GM23248 (cell line): ENCODE measurements around the gene HRC. TPM values are rescaled to one million over a fixed set of nuclear protein-coding genes. Genes with fewer than 3 reads are reported as not detected.
"Not testable (repeated sequence)": the region's sequence is repeated elsewhere in the genome, so short reads cannot be mapped to it uniquely, and the experiment has no call there.

Experiments used
- DNase-seq: peaks from one replicate; pipeline ENCODE4 v3.0.0-alpha.2; 2015
- H2AFZ ChIP-seq: fragments of 200-600 bp; sonication (generic); 2 replicates; pipeline ENCODE4 v1.6.1; 2016; ENCODE audit warnings: antibody characterized with exemption
- H3F3A ChIP-seq: fragments of 200-600 bp; sonication (generic); 2 replicates; pipeline ENCODE4 v1.6.1; 2016; ENCODE audit warnings: mild to moderate bottlenecking, antibody characterized with exemption, mixed run types; ENCODE audit not compliant: insufficient read depth
- H3K27ac ChIP-seq: fragments of 200-600 bp; sonication (generic); 2 replicates; pipeline ENCODE4 v1.5.1; 2016; ENCODE audit warnings: mild to moderate bottlenecking
- H3K27me3 ChIP-seq: fragments of 200-600 bp; sonication (generic); replicated peaks from 2 replicates; pipeline ENCODE4 v1.6.1; 2016; ENCODE audit warnings: mild to moderate bottlenecking; ENCODE audit not compliant: insufficient read depth
- H3K36me3 ChIP-seq: fragments of 200-600 bp; sonication (generic); 2 replicates; pipeline ENCODE4 v1.6.1; 2016; ENCODE audit warnings: low read depth, mild to moderate bottlenecking
- H3K4me1 ChIP-seq: fragments of 200-600 bp; sonication (generic); 2 replicates; pipeline ENCODE4 v1.6.1; 2016; ENCODE audit warnings: mild to moderate bottlenecking; ENCODE audit not compliant: insufficient read depth
- H3K4me2 ChIP-seq: fragments of 200-600 bp; sonication (generic); one replicate; pipeline ENCODE4 v1.6.1; 2016; ENCODE audit warnings: mild to moderate bottlenecking; ENCODE audit not compliant: unreplicated experiment
- H3K4me3 ChIP-seq: fragments of 200-600 bp; sonication (generic); 2 replicates; pipeline ENCODE4 v1.5.1; 2016; ENCODE audit warnings: mild to moderate bottlenecking
- H3K79me2 ChIP-seq: fragments of 200-600 bp; sonication (generic); 2 replicates; pipeline ENCODE4 v1.6.1; 2016; ENCODE audit warnings: mild to moderate bottlenecking; ENCODE audit not compliant: insufficient read depth
- H3K9ac ChIP-seq: fragments of 200-600 bp; sonication (generic); 2 replicates; pipeline ENCODE4 v1.6.1; 2016; ENCODE audit warnings: mild to moderate bottlenecking
- H3K9me2 ChIP-seq: fragments of 200-600 bp; sonication (generic); 2 replicates; pipeline ENCODE4 v1.6.1; 2016; ENCODE audit warnings: mixed run types, mild to moderate bottlenecking, moderate library complexity; ENCODE audit not compliant: insufficient read depth
- H3K9me3 ChIP-seq: fragments of 200-600 bp; sonication (generic); one replicate; pipeline ENCODE4 v1.6.1; 2017; ENCODE audit warnings: low read depth
- H4K20me1 ChIP-seq: fragments of 200-600 bp; sonication (generic); 2 replicates; pipeline ENCODE4 v1.6.0; 2016; ENCODE audit not compliant: insufficient read depth
- EZH2 ChIP-seq: fragments of 200-600 bp; sonication (generic); IDR thresholded peaks from 2 replicates; pipeline ENCODE4 v1.6.1; 2018; ENCODE audit warnings: antibody characterized with exemption, mild to moderate bottlenecking; ENCODE audit not compliant: insufficient read depth, poor library complexity, severe bottlenecking
- EZH2phosphoT487 ChIP-seq: fragments of 200-600 bp; sonication (generic); IDR thresholded peaks from 2 replicates; pipeline ENCODE4 v1.6.1; 2018; ENCODE audit warnings: antibody characterized with exemption, moderate library complexity, mild to moderate bottlenecking, low read depth; ENCODE audit not compliant: insufficient read depth
- WGBS, 2 experiments: methylation state at CpG; one replicate each; pipeline ENCODE4 v1.1.6; 2015 to 2017; ENCODE audit warnings: low lambda C conversion rate in 2 of 2, low coverage in 1 of 2; ENCODE audit errors: missing lambda C conversion rate in 2 of 2; 5-methylcytosine and 5-hydroxymethylcytosine counted together
- in situ Hi-C: fragments of 300-500 bp; cut with MboI; formaldehyde crosslinking; loops from 2 replicates; pipeline ENCODE4 v1.15.0; 2020
- polyA plus RNA-seq: library from polyadenylated mRNA; unstranded; fragments of >200 nt; fragmentation: Nextera tagmentation; extraction: Ambion mirVana; gene quantifications from 2 replicates; pipeline ENCODE4 v1.2.1, GENCODE V29; 2016
- total RNA-seq: library from RNA; depleted of rRNA; stranded (reverse); fragments of >200 nt; shearing (Covaris generic); gene quantifications from 2 replicates; pipeline ENCODE4 v1.2.3, GENCODE V29; 2014

The HRC gene
- total and polyA plus RNA-seq, 2 experiments from 2014 or later: not detected

DNA sequence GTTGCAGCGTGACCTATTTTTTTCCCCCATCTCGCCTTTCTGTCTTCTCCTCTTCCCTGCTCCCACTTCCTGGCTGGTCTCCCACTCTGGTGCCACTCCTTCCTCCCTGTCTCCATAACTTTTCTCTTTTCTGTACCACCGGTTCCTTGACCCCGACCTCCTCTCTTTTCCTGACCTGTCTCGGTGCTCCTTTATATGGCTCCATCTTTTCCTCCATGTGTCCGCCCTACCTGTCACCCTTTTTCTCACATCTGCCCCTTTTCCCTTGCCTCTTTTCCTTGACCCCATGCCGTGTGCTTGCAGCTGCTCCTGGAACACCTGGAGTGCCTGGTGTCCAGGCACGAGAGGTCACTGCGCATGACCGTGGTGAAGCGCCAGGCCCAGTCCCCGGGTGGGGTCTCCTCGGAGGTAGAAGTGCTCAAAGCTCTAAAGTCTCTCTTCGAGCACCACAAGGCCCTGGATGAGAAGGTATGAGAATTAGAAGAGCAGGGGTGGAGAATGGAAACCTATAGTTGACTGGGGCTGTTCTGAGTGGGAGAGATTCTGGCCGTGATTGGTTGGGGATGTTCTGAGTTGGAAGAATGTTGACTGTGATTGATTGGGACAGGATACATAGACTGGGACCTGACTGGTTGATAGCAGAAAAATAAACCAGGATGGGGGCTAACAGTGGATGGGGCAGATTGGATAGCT is 26.5 kb downstream of the HRC start:
- H3K4me2 ChIP-seq: peak overlapping the region; percentile 48
- no peaks in the 10 kb centered on the region for H3K9me3 ChIP-seq
- peak overlapping the region; percentile 69 for H2AFZ ChIP-seq
- no peak for TF ChIP-seq EZH2
- no peak for TF ChIP-seq EZH2phosphoT487
- H3K79me2 ChIP-seq: no peaks in the 10 kb centered on the region
- H3K27ac ChIP-seq: no peak overlapping the region
- H3F3A ChIP-seq: 0 out of 2 replicates have a peak, but pooled peaks cover 4% of the 10 kb centered on the region
- no peaks in the 10 kb centered on the region; the same call in 1 of the 2 replicates for H3K27me3 ChIP-seq
- H3K9me2 ChIP-seq: no peaks in the 10 kb centered on the region
- no peak overlapping the region for H3K9ac ChIP-seq
- peak overlapping the region; percentile 64 for H3K4me3 ChIP-seq
- DNase-seq: no peak
- H3K4me1 ChIP-seq: no peaks in the 10 kb centered on the region
- H3K36me3 ChIP-seq: no peaks in the 10 kb centered on the region
- 62 to 77% methylated on average over 14 to 15 of the region's 15 CpGs for WGBS, 2 experiments
- no peaks in the 10 kb centered on the region for H4K20me1 ChIP-seq
- in situ Hi-C loops: no loop called here

DNA sequence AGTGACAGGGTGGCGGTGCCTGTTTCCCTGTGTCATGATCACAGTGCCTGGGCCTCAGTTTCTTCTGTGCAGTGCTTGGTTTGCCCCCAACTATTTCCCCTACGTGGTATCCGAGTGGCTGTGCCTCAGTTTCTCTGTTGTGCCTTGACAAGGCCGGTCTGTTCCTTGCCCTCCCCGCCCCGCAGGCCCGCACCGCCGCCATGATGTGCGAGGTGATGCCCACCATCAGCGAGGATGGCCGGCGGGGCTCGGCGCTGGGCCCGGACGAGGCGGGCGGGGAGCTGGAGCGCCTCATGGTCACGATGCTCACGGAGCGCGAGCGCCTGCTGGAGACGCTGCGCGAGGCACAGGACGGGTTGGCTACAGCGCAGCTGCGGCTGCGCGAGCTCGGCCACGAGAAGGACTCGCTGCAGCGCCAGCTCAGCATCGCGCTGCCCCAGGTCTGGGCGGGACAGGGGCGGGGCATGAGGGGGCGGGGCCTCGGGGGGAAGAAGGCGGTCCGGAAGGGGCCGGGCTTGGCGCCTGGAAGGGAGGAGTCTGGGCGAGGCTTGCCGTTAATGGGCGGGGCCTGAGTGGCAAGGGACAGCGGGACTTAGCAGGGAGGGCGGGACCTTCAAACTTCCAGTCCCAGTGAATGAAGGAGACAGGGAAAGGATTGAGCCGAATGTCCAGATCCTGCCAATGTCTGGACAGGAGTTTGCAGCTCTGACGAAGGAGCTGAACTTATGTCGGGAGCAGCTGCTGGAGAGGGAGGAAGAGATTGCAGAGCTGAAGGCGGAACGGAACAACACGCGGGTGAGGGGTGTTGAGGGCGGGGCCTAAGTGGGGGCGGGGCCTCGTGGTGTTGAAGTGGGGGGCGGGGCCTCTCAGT is 27.3 kb downstream of the HRC start:
- TF ChIP-seq EZH2phosphoT487: no peak
- no peak for TF ChIP-seq EZH2
- DNase-seq: peak; percentile 98
- Histone ChIP-seq H3K79me2 (no peaks in the 10 kb centered on the region), H3K9ac (peak overlapping the region; percentile 46; the same call in 1 of the 2 replicates), H3K36me3 (no peaks in the 10 kb centered on the region), H3K27me3 (no peaks in the 10 kb centered on the region; the same call in 1 of the 2 replicates), H2AFZ (peak overlapping the region; percentile 76), H3K4me3 (peak overlapping the region; percentile 64), H3K9me2 (no peaks in the 10 kb centered on the region), H4K20me1 (no peaks in the 10 kb centered on the region), H3K4me1 (no peaks in the 10 kb centered on the region), H3K27ac (no peak overlapping the region), H3F3A (0 out of 2 replicates have a peak, but pooled peaks cover 4% of the 10 kb centered on the region), H3K9me3 (no peaks in the 10 kb centered on the region), H3K4me2 (peak overlapping the region; percentile 74)
- WGBS, 2 experiments: 5 to 6% methylated on average over 51 to 60 of the region's 63 CpGs
- in situ Hi-C loops: no loop called here

DNA sequence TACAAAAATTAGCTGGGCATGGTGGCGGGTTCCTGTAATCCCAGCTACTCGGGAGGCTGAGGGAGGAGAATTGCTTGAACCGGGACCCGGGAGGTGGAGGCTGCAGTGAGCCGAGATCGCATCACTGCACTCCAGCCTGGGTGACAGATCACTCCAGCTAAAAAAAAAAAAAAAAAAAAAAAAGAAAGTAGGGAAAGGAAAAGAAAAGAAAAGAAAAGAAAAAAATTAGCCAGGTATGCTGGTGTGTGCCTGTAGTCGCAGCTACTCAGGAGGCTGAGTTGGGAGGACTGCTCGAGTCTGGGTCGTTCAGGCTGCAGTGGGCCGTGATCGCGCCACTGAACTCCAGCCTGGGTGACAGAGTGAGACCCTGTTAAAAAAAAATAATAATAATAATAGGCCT is 28.0 kb downstream of the HRC start:
- H3K4me3 ChIP-seq, H3K79me2 ChIP-seq, H3K27ac ChIP-seq, H3K9me2 ChIP-seq, H3K4me2 ChIP-seq, H3K4me1 ChIP-seq, H3F3A ChIP-seq, in situ Hi-C loops, DNase-seq, H3K36me3 ChIP-seq, H3K9me3 ChIP-seq, H3K9ac ChIP-seq, H3K27me3 ChIP-seq, H4K20me1 ChIP-seq: not testable (repeated sequence)
- WGBS, 2 experiments: 95 to 97% methylated on average over 11 to 12 of the region's 12 CpGs
- peak overlapping the region; percentile 76 for H2AFZ ChIP-seq

DNA sequence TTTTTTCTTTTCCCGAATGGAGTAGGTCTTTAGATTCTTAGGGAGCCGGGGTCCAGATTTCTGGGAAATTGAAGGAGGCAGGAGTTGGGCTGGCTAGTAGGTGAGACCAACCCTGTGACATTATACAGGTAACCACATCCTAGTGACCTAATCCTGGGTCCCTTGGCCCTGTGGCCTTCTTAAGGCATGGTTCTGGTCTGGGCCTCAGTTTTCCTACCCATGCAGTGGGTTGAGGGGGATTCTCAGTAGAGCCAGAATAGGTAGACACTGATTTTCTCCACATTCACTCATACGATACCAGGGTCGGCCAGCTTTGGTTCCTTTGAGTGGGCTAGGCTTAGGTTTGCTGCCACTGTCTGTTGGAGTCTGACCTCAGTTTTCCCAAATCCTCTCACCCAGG is 28.6 kb downstream of the HRC start:
- in situ Hi-C loops: no loop called here
- DNase-seq: no peak
- Histone ChIP-seq H3K27ac (no peak overlapping the region), H3K27me3 (no peaks in the 10 kb centered on the region; the same call in 1 of the 2 replicates), H3K4me3 (no peak overlapping the region), H3K4me1 (no peaks in the 10 kb centered on the region), H3K9ac (no peak overlapping the region), H3K36me3 (no peaks in the 10 kb centered on the region), H3K79me2 (no peaks in the 10 kb centered on the region), H2AFZ (no peak overlapping the region), H3F3A (0 out of 2 replicates have a peak, but pooled peaks cover 4% of the 10 kb centered on the region), H3K4me2 (no peak overlapping the region), H3K9me2 (no peaks in the 10 kb centered on the region), H4K20me1 (no peaks in the 10 kb centered on the region), H3K9me3 (no peaks in the 10 kb centered on the region)
- TF ChIP-seq EZH2phosphoT487: no peak
- no peak for TF ChIP-seq EZH2
- WGBS, 2 experiments: 72 to 77% methylated on average over 4 of the region's 4 CpGs
